HepG2 (cell line): ENCODE data around the gene CLEC10A. TPM values are rescaled to one million over a fixed set of nuclear protein-coding genes. Genes with fewer than 3 reads are reported as not detected.

Experiments used
- ATAC-seq: fragments of 200-7000 bp; cut with Tn5 transposase; 3 replicates; pipeline ENCODE4 v1.9.1; 2020; ENCODE audit warnings: mild to moderate bottlenecking, moderate library complexity
- BruUV-seq: library from RNA; stranded (reverse); fragments of 400-500 nt; replicated peaks from 2 replicates; lab custom pipeline; 2021; lab: Mats Ljungman, UMichigan
- CTCF ChIA-PET: fragments of 300-600 bp; formaldehyde crosslinking; extraction: SDS; loops from one replicate; lab custom pipeline; 2021; ENCODE audit warnings: low total read pairs, inconsistent platforms, low intra/inter-chr PET ratio; lab: Yijun Ruan, JAX
- POLR2A ChIA-PET: fragments of 350-600 bp; sonication (Branson Sonifier 250); formaldehyde crosslinking; loops from one replicate; lab custom pipeline; 2020; ENCODE audit warnings: antibody characterized with exemption, inconsistent platforms; lab: Yijun Ruan, JAX
- DNase-seq: peaks from one replicate; pipeline ENCODE4 v3.0.0-alpha.2; 2015; ENCODE audit warnings: low spot score
- FAIRE-seq: peaks from 3 replicates; lab custom pipeline; 2011; peaks lifted over from hg19 to GRCh38; lab: Jason Lieb, UNC
- H2AFZ ChIP-seq: one replicate; pipeline ENCODE4 v1.6.1; 2011; ENCODE audit warnings: low read length, inconsistent platforms
- H3K27ac ChIP-seq: fragments of 300-600 bp; 3 replicates; pipeline ENCODE4 v1.8.0; 2011; ENCODE audit warnings: mixed run types, mild to moderate bottlenecking, mixed read lengths, low read length, inconsistent platforms; ENCODE audit not compliant: insufficient read depth; ENCODE audit errors: extremely low read length
- H3K27me3 ChIP-seq, 2 experiments: fragments of 200-600 bp in 1 of 2; 2 replicates in 1 of 2; 3 replicates in 1 of 2; pipeline versions ENCODE4 v1.6.0 to v1.8.0; 2011; ENCODE audit warnings: low read length in 2 of 2, mild to moderate bottlenecking in 2 of 2, moderate library complexity in 2 of 2, inconsistent platforms in 1 of 2; ENCODE audit not compliant: insufficient read depth in 2 of 2, control insufficient read depth in 1 of 2
- H3K36me3 ChIP-seq, 2 experiments: fragments of 200-600 bp in 1 of 2; replicated peaks in 1 of 2; 2 replicates in 1 of 2; 3 replicates in 1 of 2; pipeline versions ENCODE4 v1.5.1 to v1.8.0; 2011; ENCODE audit warnings: low read length in 2 of 2, inconsistent platforms in 1 of 2; ENCODE audit not compliant: insufficient read depth in 2 of 2, control insufficient read depth in 1 of 2
- H3K4me1 ChIP-seq: 2 replicates; pipeline ENCODE4 v1.5.1; 2012; ENCODE audit warnings: low read length, inconsistent platforms; ENCODE audit not compliant: insufficient read depth
- H3K4me2 ChIP-seq: 2 replicates; pipeline ENCODE4 v1.6.0; 2011; ENCODE audit warnings: low read depth, low read length, inconsistent platforms
- H3K4me3 ChIP-seq, 3 experiments: fragments of 200-600 bp in 1 of 3; sonication (generic), shearing (Covaris generic) in 1 of 3; replicated peaks in 1 of 3; 2 replicates each; pipeline ENCODE4 v1.5.1; 2011 to 2016; ENCODE audit warnings: low read length in 3 of 3, inconsistent platforms in 2 of 3, low read depth in 2 of 3, mild to moderate bottlenecking in 2 of 3, control low read depth in 1 of 3, mixed read lengths in 1 of 3; ENCODE audit not compliant: insufficient read depth in 1 of 3
- H3K79me2 ChIP-seq: one replicate; pipeline ENCODE4 v1.6.1; 2011; ENCODE audit warnings: low read length, inconsistent platforms; ENCODE audit not compliant: insufficient read depth
- H3K9ac ChIP-seq: 2 replicates; pipeline ENCODE4 v1.6.0; 2011; ENCODE audit warnings: mild to moderate bottlenecking, low read depth, low read length, inconsistent platforms; ENCODE audit not compliant: insufficient read depth
- H3K9me3 ChIP-seq: 2 replicates; pipeline ENCODE4 v1.5.1; 2012; ENCODE audit warnings: mild to moderate bottlenecking, low read length
- H4K20me1 ChIP-seq: 2 replicates; pipeline ENCODE4 v1.6.0; 2011; ENCODE audit warnings: inconsistent platforms, mild to moderate bottlenecking, low read length, moderate library complexity; ENCODE audit not compliant: insufficient read depth
- FLYWCH1 ChIP-seq: sonication (generic); formaldehyde crosslinking; IDR thresholded peaks from 2 replicates; pipeline ENCODE4 v1.8.1; 2023; ENCODE audit warnings: mild to moderate bottlenecking, missing genetic modification reagents
- TEAD3 ChIP-seq: optimal IDR thresholded peaks from 2 replicates; pipeline ENCODE3; 2016; ENCODE audit warnings: borderline replicate concordance
- WGBS: methylation state at CpG from one replicate; pipeline ENCODE4 v1.1.6; 2017; ENCODE audit warnings: low lambda C conversion rate; 5-methylcytosine and 5-hydroxymethylcytosine counted together
- in situ Hi-C: cut with HindIII; loops from 2 replicates; pipeline ENCODE4 v1.10.0; 2017; ENCODE audit warnings: low pct_unique_long_range_greater_than_20kb; ENCODE audit not compliant: extremely low pct_ligation_motif_present
- intact Hi-C: fragments of 100-400 bp; cut with micrococcal nuclease; formaldehyde crosslinking; loops from one replicate; pipeline ENCODE4 v1.10.0; 2022; ENCODE audit not compliant: unreplicated experiment
- polyA plus RNA-seq, 8 experiments: library from polyadenylated mRNA; depleted of rRNA in 3 of 8; stranded (reverse) in 7 of 8; unstranded in 1 of 8; fragments of >200 nt; fragmentation: Illumina TruSeq in 4 of 8; extraction: Trizol in 4 of 8; gene quantifications; 2 replicates each; pipeline versions ENCODE4 v1.2.1 to v1.2.3, GENCODE V29; 2011 to 2016; ENCODE audit warnings: low read depth in 4 of 8, missing spikeins in 1 of 8, mixed read lengths in 1 of 8; ENCODE audit not compliant: insufficient read depth in 1 of 8
- total RNA-seq, 5 experiments: library from RNA; depleted of rRNA; stranded (reverse); fragments of >200 nt; fragmentation: Illumina TruSeq; extraction: Trizol; gene quantifications; 2 replicates each; pipeline ENCODE4 v1.2.3, GENCODE V29; 2016; ENCODE audit warnings: low read depth in 1 of 5
- TF ChIP-seq, protein P1 (sequence below): IDR thresholded peaks from 2 replicates; pipeline ENCODE4 v1.6.1; 2018; ENCODE audit warnings: missing genetic modification reagents, mild to moderate bottlenecking, missing compliant biosample characterization
- TF ChIP-seq, protein P2 (sequence below): sonication (generic); formaldehyde crosslinking; IDR thresholded peaks from 2 replicates; pipeline ENCODE4 v1.5.1; 2020; ENCODE audit warnings: missing genetic modification reagents, mild to moderate bottlenecking, borderline replicate concordance
- TF ChIP-seq, protein P3 (sequence below), 2 experiments: sonication (generic) in 1 of 2; formaldehyde crosslinking in 1 of 2; IDR thresholded peaks; 2 replicates each; pipeline versions ENCODE4 v1.4.0 to v1.6.1; 2018 to 2020; ENCODE audit warnings: missing genetic modification reagents in 2 of 2, borderline replicate concordance in 1 of 2, low read depth in 1 of 2, mild to moderate bottlenecking in 1 of 2, missing biosample characterization in 1 of 2
- TF ChIP-seq, protein P4 (sequence below): sonication (generic); formaldehyde crosslinking; IDR thresholded peaks from 2 replicates; pipeline ENCODE4 v1.5.1; 2020; ENCODE audit warnings: missing genetic modification reagents, mild to moderate bottlenecking, borderline replicate concordance

Gene CLEC10A
- total and polyA plus RNA-seq, 2 of the 13 experiments (the other 11 are each of a cell fraction or from before 2014, with no cell fraction given) = 0.33 TPM; not detected in 1

DNA sequence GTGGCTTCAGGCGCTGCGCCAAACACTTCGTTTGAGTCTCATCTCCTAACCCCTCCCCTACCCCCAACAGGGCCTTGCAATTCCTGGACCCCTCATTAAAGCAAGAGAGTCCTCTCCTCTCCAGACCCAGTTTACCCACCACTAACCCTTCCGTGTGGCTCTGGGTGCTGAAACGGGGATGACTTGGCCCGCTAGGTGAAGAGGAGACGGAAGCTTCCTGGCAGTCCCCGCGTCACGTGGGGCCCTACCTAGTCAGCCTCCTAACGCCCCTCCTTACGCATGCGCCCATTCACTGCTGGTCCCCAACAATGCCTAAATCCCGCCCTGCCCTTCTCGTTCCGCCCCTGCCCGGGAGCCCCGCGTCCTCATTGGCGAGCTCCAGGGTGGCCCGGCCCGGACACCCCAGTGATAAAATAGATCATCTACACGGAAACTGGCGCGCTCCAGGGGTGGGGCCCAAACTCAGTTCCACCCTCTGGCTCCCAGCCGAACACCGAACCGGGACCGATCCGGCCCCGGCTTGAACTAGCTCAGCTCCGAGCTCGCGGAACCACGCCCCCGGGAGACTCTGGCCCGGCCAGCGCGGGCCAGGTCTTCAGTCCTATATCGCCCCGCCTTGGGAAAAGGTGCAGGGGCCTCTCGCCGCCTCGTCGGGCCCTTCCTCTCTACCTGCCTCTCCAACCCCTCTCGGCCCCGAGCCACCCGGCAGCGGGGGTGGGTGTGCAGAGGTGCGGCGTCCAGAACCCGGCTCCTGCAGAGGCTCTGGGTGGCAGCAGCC is 44.3 kb downstream of the CLEC10A start, which contains the start of gene SLC16A13 (continued):
- TF ChIP-seq, protein P1, sequence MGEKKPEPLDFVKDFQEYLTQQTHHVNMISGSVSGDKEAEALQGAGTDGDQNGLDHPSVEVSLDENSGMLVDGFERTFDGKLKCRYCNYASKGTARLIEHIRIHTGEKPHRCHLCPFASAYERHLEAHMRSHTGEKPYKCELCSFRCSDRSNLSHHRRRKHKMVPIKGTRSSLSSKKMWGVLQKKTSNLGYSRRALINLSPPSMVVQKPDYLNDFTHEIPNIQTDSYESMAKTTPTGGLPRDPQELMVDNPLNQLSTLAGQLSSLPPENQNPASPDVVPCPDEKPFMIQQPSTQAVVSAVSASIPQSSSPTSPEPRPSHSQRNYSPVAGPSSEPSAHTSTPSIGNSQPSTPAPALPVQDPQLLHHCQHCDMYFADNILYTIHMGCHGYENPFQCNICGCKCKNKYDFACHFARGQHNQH = 0 out of 2 replicates have a peak, but pooled peaks have one; percentile 5
- TF ChIP-seq TEAD3 (no peak), FLYWCH1 (CRISPR knock-in tag) (no peak)

DNA sequence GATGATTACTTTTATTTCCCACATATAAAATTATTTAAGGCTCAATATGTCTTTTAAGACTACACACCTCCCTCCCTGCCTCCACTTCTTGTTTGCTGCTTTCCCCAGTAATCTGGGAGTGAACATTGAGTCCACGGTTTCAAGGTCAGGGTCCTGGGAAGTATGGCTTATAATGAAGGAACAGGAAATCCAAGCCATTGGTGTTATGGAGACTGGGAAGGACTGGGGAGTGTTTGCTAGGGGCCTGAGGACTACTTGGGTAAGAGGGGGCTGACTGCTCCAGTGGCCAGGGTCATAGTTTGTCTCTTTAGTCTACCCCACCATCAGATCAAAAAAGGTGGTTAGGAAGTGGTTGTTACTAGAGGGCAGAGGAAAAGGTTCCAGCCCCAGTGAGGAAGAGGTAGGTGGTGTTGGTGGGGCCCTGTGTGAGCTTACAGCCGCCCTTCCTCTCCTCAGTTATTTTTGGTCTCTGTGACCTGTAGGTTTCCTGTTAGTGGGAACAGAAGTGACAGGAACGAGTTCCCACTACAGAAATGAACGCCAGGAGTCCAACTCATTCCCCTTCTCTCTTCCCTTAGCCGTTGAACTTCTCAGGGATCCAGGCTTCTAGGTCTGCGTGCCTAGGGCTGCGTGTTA is 45.0 kb downstream of the CLEC10A start:
- Histone ChIP-seq H3K9me3 (no peaks in the 10 kb centered on the region), H3K4me1 (peaks cover 40% of the 10 kb centered on the region), H4K20me1 (no peaks in the 10 kb centered on the region), H3K9ac (peak overlapping the region; percentile 88), H3K4me2 (peak overlapping the region; percentile 94), H3K27ac (peak overlapping the region; percentile 90), H2AFZ (no peak overlapping the region), H3K4me3 (peak overlapping the region; percentile 75 to 97 (median 94)), H3K27me3 (peaks cover 0 to under 1% of the 10 kb centered on the region in 2 experiments; a peak in 3 of 5 replicates), H3K79me2 (peaks cover 13% of the 10 kb centered on the region), H3K36me3 (no peaks in the 10 kb centered on the region)
- FAIRE-seq (peak; percentile 55), DNase-seq (no peak), ATAC-seq (peak; percentile 7)
- CTCF ChIA-PET = no interaction called here
- in situ Hi-C loops = no loop called here
- BruUV-seq = TSS peak; percentile 99
- WGBS = 0% methylated on average over 7 of the region's 7 CpGs
- POLR2A ChIA-PET = interaction anchor here (0.5 to 3.7 kb wide), 33 partner anchors 8 to 1147 kb away, joined by 3 to 71 read pairs (median 5); partner anchors contain the start of genes ACADVL, ASGR1, ASGR2 and CD68
- intact Hi-C loops = no loop called here
- TF ChIP-seq, protein P2, sequence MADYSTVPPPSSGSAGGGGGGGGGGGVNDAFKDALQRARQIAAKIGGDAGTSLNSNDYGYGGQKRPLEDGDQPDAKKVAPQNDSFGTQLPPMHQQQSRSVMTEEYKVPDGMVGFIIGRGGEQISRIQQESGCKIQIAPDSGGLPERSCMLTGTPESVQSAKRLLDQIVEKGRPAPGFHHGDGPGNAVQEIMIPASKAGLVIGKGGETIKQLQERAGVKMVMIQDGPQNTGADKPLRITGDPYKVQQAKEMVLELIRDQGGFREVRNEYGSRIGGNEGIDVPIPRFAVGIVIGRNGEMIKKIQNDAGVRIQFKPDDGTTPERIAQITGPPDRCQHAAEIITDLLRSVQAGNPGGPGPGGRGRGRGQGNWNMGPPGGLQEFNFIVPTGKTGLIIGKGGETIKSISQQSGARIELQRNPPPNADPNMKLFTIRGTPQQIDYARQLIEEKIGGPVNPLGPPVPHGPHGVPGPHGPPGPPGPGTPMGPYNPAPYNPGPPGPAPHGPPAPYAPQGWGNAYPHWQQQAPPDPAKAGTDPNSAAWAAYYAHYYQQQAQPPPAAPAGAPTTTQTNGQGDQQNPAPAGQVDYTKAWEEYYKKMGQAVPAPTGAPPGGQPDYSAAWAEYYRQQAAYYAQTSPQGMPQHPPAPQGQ (CRISPR knock-in tag) = 0 out of 2 replicates have a peak, but pooled peaks have one; percentile 45
- TF ChIP-seq, protein P3, sequence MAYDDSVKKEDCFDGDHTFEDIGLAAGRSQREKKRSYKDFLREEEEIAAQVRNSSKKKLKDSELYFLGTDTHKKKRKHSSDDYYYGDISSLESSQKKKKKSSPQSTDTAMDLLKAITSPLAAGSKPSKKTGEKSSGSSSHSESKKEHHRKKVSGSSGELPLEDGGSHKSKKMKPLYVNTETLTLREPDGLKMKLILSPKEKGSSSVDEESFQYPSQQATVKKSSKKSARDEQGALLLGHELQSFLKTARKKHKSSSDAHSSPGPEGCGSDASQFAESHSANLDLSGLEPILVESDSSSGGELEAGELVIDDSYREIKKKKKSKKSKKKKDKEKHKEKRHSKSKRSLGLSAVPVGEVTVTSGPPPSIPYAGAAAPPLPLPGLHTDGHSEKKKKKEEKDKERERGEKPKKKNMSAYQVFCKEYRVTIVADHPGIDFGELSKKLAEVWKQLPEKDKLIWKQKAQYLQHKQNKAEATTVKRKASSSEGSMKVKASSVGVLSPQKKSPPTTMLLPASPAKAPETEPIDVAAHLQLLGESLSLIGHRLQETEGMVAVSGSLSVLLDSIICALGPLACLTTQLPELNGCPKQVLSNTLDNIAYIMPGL (CRISPR knock-in tag; IDR thresholded peaks at IDR 0.05; ENCODE audit: borderline replicate concordance in 1 of 2, low read depth in 1 of 2) = 0 out of 4 replicates have a peak, but pooled peaks of 1 of the 2 experiments have one; percentile 7
- TF ChIP-seq, protein P4, sequence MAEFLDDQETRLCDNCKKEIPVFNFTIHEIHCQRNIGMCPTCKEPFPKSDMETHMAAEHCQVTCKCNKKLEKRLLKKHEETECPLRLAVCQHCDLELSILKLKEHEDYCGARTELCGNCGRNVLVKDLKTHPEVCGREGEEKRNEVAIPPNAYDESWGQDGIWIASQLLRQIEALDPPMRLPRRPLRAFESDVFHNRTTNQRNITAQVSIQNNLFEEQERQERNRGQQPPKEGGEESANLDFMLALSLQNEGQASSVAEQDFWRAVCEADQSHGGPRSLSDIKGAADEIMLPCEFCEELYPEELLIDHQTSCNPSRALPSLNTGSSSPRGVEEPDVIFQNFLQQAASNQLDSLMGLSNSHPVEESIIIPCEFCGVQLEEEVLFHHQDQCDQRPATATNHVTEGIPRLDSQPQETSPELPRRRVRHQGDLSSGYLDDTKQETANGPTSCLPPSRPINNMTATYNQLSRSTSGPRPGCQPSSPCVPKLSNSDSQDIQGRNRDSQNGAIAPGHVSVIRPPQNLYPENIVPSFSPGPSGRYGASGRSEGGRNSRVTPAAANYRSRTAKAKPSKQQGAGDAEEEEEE = 0 out of 2 replicates have a peak, but pooled peaks have one; percentile 44
